Omental fat pad (tissue), 4 donors: ENCODE data around the gene MISP. TPM values are rescaled to one million over a fixed set of nuclear protein-coding genes. Genes with fewer than 3 reads are reported as not detected.

Source experiments
- ATAC-seq: fragments of 150-250 bp; one replicate; pipeline ENCODE4 v1.9.1; 2016; ENCODE audit warnings: mild to moderate bottlenecking, moderate library complexity; ENCODE audit not compliant: low FRiP score
- DNase-seq: peaks from one replicate; pipeline ENCODE4 v3.0.0-alpha.2; 2019; ENCODE audit warnings: low spot score
- small RNA-seq: library from RNA; depleted of rRNA; stranded (forward); fragments of <200 nt; gene quantifications from one replicate; pipeline ENCODE3, GENCODE V24; 2016
- total RNA-seq, 4 donors: library from RNA; depleted of rRNA; stranded (reverse); fragments of >200 nt; gene quantifications; one replicate each; pipeline ENCODE4 v1.1.0, GENCODE V29; 2016
- TF ChIP-seq, protein P1 (sequence below), 3 donors: fragments of 450-650 bp; IDR thresholded peaks; one replicate each; pipeline ENCODE4 v1.5.1; 2016 to 2017; ENCODE audit warnings: antibody characterized with exemption in 3 of 3, mild to moderate bottlenecking in 3 of 3, moderate library complexity in 2 of 3

Gene MISP
- total RNA-seq, 4 donors from 2014 or later: 1.4 to 9.6 (median 3.2) TPM; not detected in 1

DNA sequence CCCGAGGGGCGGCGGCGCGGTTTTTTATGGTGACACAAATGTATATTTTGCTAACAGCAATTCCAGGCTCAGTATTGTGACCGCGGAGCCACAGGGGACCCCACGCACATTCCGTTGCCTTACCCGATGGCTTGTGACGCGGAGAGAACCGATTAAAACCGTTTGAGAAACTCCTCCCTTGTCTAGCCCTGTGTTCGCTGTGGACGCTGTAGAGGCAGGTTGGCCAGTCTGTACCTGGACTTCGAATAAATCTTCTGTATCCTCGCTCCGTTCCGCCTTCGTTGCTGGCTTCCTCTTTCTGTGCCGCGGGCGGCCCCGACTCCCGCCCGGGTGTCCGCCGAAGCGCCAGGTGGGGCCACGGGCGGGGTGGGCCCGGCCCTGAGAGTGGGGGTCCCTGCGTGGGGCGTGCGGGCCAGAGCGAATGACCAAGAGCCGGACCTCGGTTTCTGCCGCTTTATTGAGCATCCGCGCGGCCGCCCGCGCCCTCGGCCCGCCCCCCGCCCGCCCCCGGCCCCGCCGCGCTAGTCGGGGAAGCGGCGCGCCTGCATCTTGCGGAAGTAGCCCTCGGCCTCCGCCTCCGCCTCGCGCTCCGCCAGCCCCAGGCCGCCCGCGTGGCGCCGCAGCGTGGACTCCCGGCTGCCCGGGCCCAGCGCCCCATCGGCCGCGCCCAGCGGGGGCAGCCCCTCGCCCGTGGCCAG lies 61.3 kb downstream of the MISP start:
- ATAC-seq (no peak), DNase-seq (no peak)
- TF ChIP-seq, protein P1, sequence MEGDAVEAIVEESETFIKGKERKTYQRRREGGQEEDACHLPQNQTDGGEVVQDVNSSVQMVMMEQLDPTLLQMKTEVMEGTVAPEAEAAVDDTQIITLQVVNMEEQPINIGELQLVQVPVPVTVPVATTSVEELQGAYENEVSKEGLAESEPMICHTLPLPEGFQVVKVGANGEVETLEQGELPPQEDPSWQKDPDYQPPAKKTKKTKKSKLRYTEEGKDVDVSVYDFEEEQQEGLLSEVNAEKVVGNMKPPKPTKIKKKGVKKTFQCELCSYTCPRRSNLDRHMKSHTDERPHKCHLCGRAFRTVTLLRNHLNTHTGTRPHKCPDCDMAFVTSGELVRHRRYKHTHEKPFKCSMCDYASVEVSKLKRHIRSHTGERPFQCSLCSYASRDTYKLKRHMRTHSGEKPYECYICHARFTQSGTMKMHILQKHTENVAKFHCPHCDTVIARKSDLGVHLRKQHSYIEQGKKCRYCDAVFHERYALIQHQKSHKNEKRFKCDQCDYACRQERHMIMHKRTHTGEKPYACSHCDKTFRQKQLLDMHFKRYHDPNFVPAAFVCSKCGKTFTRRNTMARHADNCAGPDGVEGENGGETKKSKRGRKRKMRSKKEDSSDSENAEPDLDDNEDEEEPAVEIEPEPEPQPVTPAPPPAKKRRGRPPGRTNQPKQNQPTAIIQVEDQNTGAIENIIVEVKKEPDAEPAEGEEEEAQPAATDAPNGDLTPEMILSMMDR (IDR thresholded peaks at IDR 0.05): no peak

DNA sequence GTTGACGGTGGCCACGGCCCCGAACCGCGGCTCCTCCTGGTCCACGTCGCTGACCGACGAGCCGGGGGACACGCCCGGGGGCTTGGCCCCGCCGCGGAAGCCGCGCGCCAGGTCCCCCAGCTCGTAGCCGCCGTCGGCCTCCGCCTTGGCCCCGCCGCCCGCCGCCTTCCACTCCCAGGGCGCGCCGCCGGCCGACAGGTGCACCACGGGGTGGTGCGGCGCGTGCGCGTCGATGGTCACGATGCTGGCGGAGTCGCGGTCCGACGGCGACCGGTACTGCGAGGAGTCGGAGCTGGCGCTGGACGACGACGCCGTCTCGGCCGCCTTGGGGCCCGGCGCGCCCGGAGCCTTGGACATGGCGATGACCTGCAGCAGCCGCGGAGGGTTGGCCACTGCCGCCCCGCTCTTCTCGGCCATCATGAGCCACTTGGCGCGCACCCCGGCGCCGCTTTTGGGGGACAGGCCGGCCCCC lies 61.9 kb downstream of the MISP start:
- no peak for ATAC-seq
- TF ChIP-seq, protein P1 (IDR thresholded peaks at IDR 0.05): no peak
- no peak for DNase-seq

DNA sequence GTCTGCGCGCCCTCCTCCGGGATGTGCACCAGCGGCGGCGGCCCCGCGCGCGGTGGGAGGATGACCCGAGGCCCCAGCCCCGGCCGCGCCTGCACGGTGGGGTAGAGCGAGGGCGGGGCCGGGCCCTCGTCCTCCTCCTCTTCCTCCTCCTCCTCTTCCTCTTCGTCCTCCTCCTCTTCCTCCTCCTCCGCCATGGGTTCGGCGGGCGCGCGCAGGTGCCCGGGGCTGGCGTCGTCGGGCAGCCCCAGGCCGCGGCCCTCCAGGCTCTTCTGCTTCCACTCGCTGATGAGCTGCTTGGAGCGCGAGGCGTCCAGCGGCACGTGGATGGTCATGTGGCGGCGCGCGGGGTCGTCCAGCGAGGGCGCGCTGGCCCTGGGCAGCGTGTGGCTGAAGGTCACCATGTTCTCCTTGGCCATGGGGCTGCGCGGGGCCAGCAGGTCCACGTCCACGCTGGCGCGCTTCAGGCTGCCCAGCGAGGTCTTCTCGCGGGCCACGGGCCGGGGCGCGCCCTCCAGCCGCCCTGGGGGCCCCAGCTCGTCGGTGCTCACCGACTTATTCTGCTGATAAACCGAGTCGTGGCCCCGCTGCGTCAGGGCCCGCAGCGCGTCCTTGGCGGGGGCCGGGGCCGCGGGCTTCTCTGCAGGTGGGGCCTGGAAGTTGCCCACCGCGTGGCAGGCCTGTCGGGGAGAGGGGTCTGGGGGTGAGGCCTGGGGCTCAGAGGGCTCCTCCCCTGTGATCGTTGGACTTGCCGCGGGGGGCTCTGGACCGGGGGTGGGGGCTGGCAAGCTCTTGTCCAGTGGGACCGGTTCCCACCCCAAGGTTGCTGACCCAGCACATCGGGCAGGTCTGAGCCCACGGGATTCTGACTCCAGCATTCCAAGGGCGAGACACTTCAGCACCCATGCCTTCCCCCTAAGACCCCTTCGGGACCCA lies 62.6 kb downstream of the MISP start:
- DNase-seq (no peak), ATAC-seq (no peak)
- TF ChIP-seq, protein P1 (IDR thresholded peaks at IDR 0.05): no peak

Small RNA genes within 50 kb of the gene (small RNA-seq; reads per million reads assigned to genes)
- gene MIR3187: not detected

Other genes starting within 250 kb of the MISP start
- 10 to 100 TPM; 45.5 to 61.2 (median 46.1) TPM for gene TPGS1, start 243.6 kb upstream of the MISP start, total RNA-seq
- gene CDC34, start 219.4 kb upstream of the MISP start, total RNA-seq: 10 to 100 TPM; 40.2 to 67.7 (median 55.5) TPM
- gene GZMM, start 207.1 kb upstream of the MISP start, total RNA-seq: 1 to 10 TPM in 2 of 4 donors, not detected in 2; 1.1 to 3.7 TPM
- gene BSG, start 178.5 kb upstream of the MISP start, total RNA-seq: 100 to 1,000 TPM; 331 to 521 (median 417) TPM
- gene HCN2, start 161.2 kb upstream of the MISP start, total RNA-seq: under 1 TPM in 2 of 4 donors, not detected in 2; 0.13 to 0.56 TPM
- gene POLRMT, start 117.6 kb upstream of the MISP start, total RNA-seq: 10 to 100 TPM; 17.3 to 33.8 (median 30.1) TPM
- under 1 TPM in 1 of 4 donors, not detected in 3; 0.38 TPM for gene FGF22, start 111.2 kb upstream of the MISP start, total RNA-seq
- gene RNF126, start 87.9 kb upstream of the MISP start, total RNA-seq: 10 to 100 TPM; 40.1 to 87.7 (median 47.7) TPM
- gene FSTL3, start 74.7 kb upstream of the MISP start, total RNA-seq: 100 to 1,000 TPM; 120 to 212 (median 152) TPM
- gene PRSS57, start 55.7 kb upstream of the MISP start, total RNA-seq: under 1 TPM in 1 of 4 donors, not detected in 3; 0.95 TPM
- gene PALM, start 42.2 kb upstream of the MISP start, total RNA-seq: 100 to 1,000 TPM in 1 of 4 donors, 10 to 100 TPM in 3; 44.6 to 119 (median 54.8) TPM
- 100 to 1,000 TPM; 106 to 195 (median 137) TPM for gene PTBP1, start 46.3 kb downstream of the MISP start, total RNA-seq
- gene PLPPR3, start 70.8 kb downstream of the MISP start, total RNA-seq: not detected
- gene AZU1, start 76.7 kb downstream of the MISP start, total RNA-seq: 1 to 10 TPM in 1 of 4 donors, not detected in 3; 1.1 TPM
- gene PRTN3, start 89.9 kb downstream of the MISP start, total RNA-seq: not detected
- gene ELANE, start 101.2 kb downstream of the MISP start, total RNA-seq: 1 to 10 TPM in 2 of 4 donors, under 1 TPM in 1, not detected in 1; 0.72 to 7.7 (median 1.0) TPM
- 1,000 to 10,000 TPM; 1,367 to 3,469 (median 2,171) TPM for gene CFD, start 108.6 kb downstream of the MISP start, total RNA-seq
- gene MED16, start 142.1 kb downstream of the MISP start, total RNA-seq: 10 to 100 TPM; 20.1 to 34.0 (median 24.5) TPM
- not detected for gene RNU6-9, start 142.4 kb downstream of the MISP start, total RNA-seq
- gene R3HDM4, start 162.1 kb downstream of the MISP start, total RNA-seq: 10 to 100 TPM; 27.1 to 55.2 (median 44.4) TPM
- gene KISS1R, start 166.2 kb downstream of the MISP start, total RNA-seq: under 1 TPM in 1 of 4 donors, not detected in 3; 0.24 TPM
- 10 to 100 TPM in 2 of 4 donors, 1 to 10 TPM in 2; 3.7 to 15.1 (median 7.7) TPM for gene ARID3A, start 174.9 kb downstream of the MISP start, total RNA-seq
- 10 to 100 TPM; 22.8 to 69.4 (median 37.5) TPM for gene WDR18, start 233.2 kb downstream of the MISP start, total RNA-seq
- under 1 TPM in 1 of 4 donors, not detected in 3; 0.24 TPM for gene GRIN3B, start 249.3 kb downstream of the MISP start, total RNA-seq